Common myeloid progenitor, CD34-positive (primary cell): ENCODE data around the gene A2ML1.
"Not testable (repeated sequence)": the region's sequence is repeated elsewhere in the genome, so short reads cannot be mapped to it uniquely, and the experiment has no call there.

Experiments
- CTCF ChIA-PET: fragments of 350-600 bp; sonication (Branson Sonifier 250); formaldehyde crosslinking; loops from one replicate; lab custom pipeline; 2021; ENCODE audit warnings: antibody characterized with exemption; lab: Charles Lee
- POLR2A ChIA-PET: fragments of 350-600 bp; sonication (Branson Sonifier 250); formaldehyde crosslinking; loops from one replicate; lab custom pipeline; 2021; ENCODE audit warnings: antibody characterized with exemption; lab: Charles Lee
- DNase-seq, 3 donors: peaks; one replicate each; pipeline versions ENCODE4 v3.0.0 to v3.0.0-alpha.2; 2013
- H3K27ac ChIP-seq, 2 experiments: 1 replicate in 1 of 2; 2 replicates in 1 of 2; pipeline ENCODE4 v1.7.0; 2013; ENCODE audit warnings: inconsistent platforms in 2 of 2, low read length in 2 of 2, mild to moderate bottlenecking in 2 of 2, low read depth in 1 of 2, moderate library complexity in 1 of 2; ENCODE audit not compliant: severe bottlenecking in 2 of 2, insufficient read depth in 1 of 2, poor library complexity in 1 of 2
- H3K27me3 ChIP-seq, 5 experiments: replicated peaks in 2 of 5; 1 replicate in 3 of 5; 2 replicates in 2 of 5; pipeline versions ENCODE4 v1.6.1 to v1.7.0; 2013; ENCODE audit warnings: low read length in 4 of 5, mild to moderate bottlenecking in 2 of 5, moderate library complexity in 2 of 5, inconsistent platforms in 1 of 5; ENCODE audit not compliant: insufficient read depth in 5 of 5, control insufficient read depth in 4 of 5
- H3K36me3 ChIP-seq, 4 experiments: 1 replicate in 2 of 4; 2 replicates in 2 of 4; pipeline versions ENCODE4 v1.6.1 to v1.7.0; 2013; ENCODE audit warnings: low read length in 3 of 4, control low read depth in 1 of 4, mild to moderate bottlenecking in 1 of 4; ENCODE audit not compliant: control insufficient read depth in 4 of 4, insufficient read depth in 4 of 4
- H3K4me1 ChIP-seq, 4 experiments: 1 replicate in 3 of 4; 2 replicates in 1 of 4; pipeline versions ENCODE4 v1.6.1 to v1.7.1; 2013; ENCODE audit warnings: low read length in 3 of 4, mild to moderate bottlenecking in 3 of 4, control low read depth in 1 of 4, inconsistent platforms in 1 of 4, moderate library complexity in 1 of 4; ENCODE audit not compliant: control insufficient read depth in 4 of 4, insufficient read depth in 4 of 4; ENCODE audit errors: control extremely low read depth in 1 of 4
- H3K4me3 ChIP-seq, 7 experiments: 1 replicate in 4 of 7; 2 replicates in 3 of 7; pipeline versions ENCODE4 v1.5.1 to v1.7.0; 2013; ENCODE audit warnings: mild to moderate bottlenecking in 7 of 7, low read length in 6 of 7, moderate library complexity in 6 of 7, inconsistent platforms in 2 of 7, low read depth in 2 of 7, control low read depth in 1 of 7; ENCODE audit not compliant: insufficient read depth in 4 of 7, control insufficient read depth in 1 of 7; ENCODE audit errors: extremely low read depth in 1 of 7
- H3K9me3 ChIP-seq, 5 experiments: 1 replicate in 4 of 5; 2 replicates in 1 of 5; pipeline versions ENCODE4 v1.6.1 to v1.7.1; 2013; ENCODE audit warnings: low read length in 4 of 5, mild to moderate bottlenecking in 2 of 5, inconsistent platforms in 1 of 5, low read depth in 1 of 5, moderate library complexity in 1 of 5; ENCODE audit not compliant: control insufficient read depth in 4 of 5, insufficient read depth in 2 of 5; ENCODE audit errors: control extremely low read depth in 1 of 5
- WGBS: methylation state at CpG from one replicate; pipeline ENCODE4 v1.1.5; 2013; ENCODE audit not compliant: insufficient coverage; 5-methylcytosine and 5-hydroxymethylcytosine counted together

A2ML1 gene

GRCh38 chr12:8816448-8817050 is 5.9 kb upstream of the A2ML1 start:
- 90% methylated on average over 3 of the region's 3 CpGs for WGBS
- Histone ChIP-seq H3K9me3 (no peaks in the 10 kb centered on the region), H3K36me3 (no peaks in the 10 kb centered on the region), H3K27ac (no peak overlapping the region), H3K27me3 (no peaks in the 10 kb centered on the region), H3K4me3 (no peak overlapping the region), H3K4me1 (no peaks in the 10 kb centered on the region)
- peak in 1 of 3 donors; percentile 22 for DNase-seq
- POLR2A ChIA-PET = no interaction called here
- CTCF ChIA-PET = interaction anchor here (1.2 kb wide), 1 partner anchor 21 kb away, joined by 4 read pairs; no protein-coding TSS in a partner anchor

GRCh38 chr12:8817856-8818255 is 4.6 kb upstream of the A2ML1 start:
- DNase-seq = no peak
- ChIA-PET POLR2A (no interaction called here), CTCF (interaction anchor here (1.2 to 1.7 kb wide), 3 partner anchors 13 to 136 kb away, joined by 4 to 6 read pairs (median 5); no protein-coding TSS in a partner anchor)
- Histone ChIP-seq H3K27ac (no peak overlapping the region), H3K27me3 (no peaks in the 10 kb centered on the region), H3K36me3 (no peaks in the 10 kb centered on the region), H3K4me1 (no peaks in the 10 kb centered on the region), H3K4me3 (no peak overlapping the region), H3K9me3 (no peaks in the 10 kb centered on the region)
- no CpG with 5 or more reads among the region's 1 CpG for WGBS

GRCh38 chr12:8818526-8818925 is 3.9 kb upstream of the A2ML1 start:
- POLR2A ChIA-PET = no interaction called here

GRCh38 chr12:8819666-8819980 is 2.8 kb upstream of the A2ML1 start:
- no peak overlapping the region for H3K27ac ChIP-seq
- WGBS = 91% methylated on average over 5 of the region's 5 CpGs

More at GRCh38 chr12:8818526-8818925, 3.9 kb upstream of the A2ML1 start:
- Histone ChIP-seq H3K27me3 (no peaks in the 10 kb centered on the region), H3K36me3 (no peaks in the 10 kb centered on the region), H3K4me1 (no peaks in the 10 kb centered on the region), H3K27ac (no peak overlapping the region), H3K9me3 (no peaks in the 10 kb centered on the region), H3K4me3 (no peak overlapping the region)
- no peak for DNase-seq
- 94% methylated on average over 2 of the region's 2 CpGs for WGBS
- CTCF ChIA-PET = interaction anchor here (1.2 to 1.7 kb wide), 2 partner anchors 41 to 137 kb away, joined by 3 to 6 read pairs; no protein-coding TSS in a partner anchor

GRCh38 chr12:8820676-8821407 is 1.6 kb upstream of the A2ML1 start:
- H3K27me3 ChIP-seq, H3K27ac ChIP-seq, POLR2A ChIA-PET, DNase-seq, H3K9me3 ChIP-seq, H3K4me1 ChIP-seq, H3K4me3 ChIP-seq, H3K36me3 ChIP-seq: not testable (repeated sequence)
- CTCF ChIA-PET = interaction anchor here (1.2 to 1.4 kb wide), 3 partner anchors 11 to 139 kb away, joined by 3 read pairs; no protein-coding TSS in a partner anchor
- 98% methylated on average over 8 of the region's 8 CpGs for WGBS

More at GRCh38 chr12:8819666-8819980, 2.8 kb upstream of the A2ML1 start:
- no peaks in the 10 kb centered on the region for H3K27me3 ChIP-seq
- ChIA-PET POLR2A (no interaction called here), CTCF (interaction anchor here (0.8 to 1.2 kb wide), 2 partner anchors 9 to 40 kb away, joined by 3 read pairs; no protein-coding TSS in a partner anchor)
- no peaks in the 10 kb centered on the region for H3K36me3 ChIP-seq
- no peak for DNase-seq
- no peaks in the 10 kb centered on the region for H3K9me3 ChIP-seq
- H3K4me3 ChIP-seq = no peak overlapping the region
- no peaks in the 10 kb centered on the region for H3K4me1 ChIP-seq

GRCh38 chr12:8821591-8821990 is 830 bp upstream of the A2ML1 start:
- Histone ChIP-seq H3K4me1 (no peaks in the 10 kb centered on the region), H3K27me3 (no peaks in the 10 kb centered on the region), H3K36me3 (no peaks in the 10 kb centered on the region), H3K9me3 (no peaks in the 10 kb centered on the region), H3K27ac (no peak overlapping the region), H3K4me3 (no peak overlapping the region)
- ChIA-PET POLR2A (no interaction called here), CTCF (interaction anchor here (1.2 to 1.4 kb wide), 3 partner anchors 10 to 140 kb away, joined by 3 read pairs; no protein-coding TSS in a partner anchor)
- DNase-seq = no peak
- WGBS = no CpG with 5 or more reads among the region's 3 CpGs
